AG09309 (cell line): ENCODE data around the gene LRP6.

Experiments used
- DNase-seq: peaks from one replicate; pipeline ENCODE4 v3.0.0-alpha.2; 2010; ENCODE audit warnings: low read depth
- H3K4me3 ChIP-seq: 2 replicates; pipeline ENCODE4 v1.5.1; 2011; ENCODE audit warnings: mild to moderate bottlenecking, low read depth, low read length, moderate library complexity; ENCODE audit not compliant: control insufficient read depth
- CTCF ChIP-seq: IDR thresholded peaks from 2 replicates; pipeline ENCODE4 v1.5.1; 2011; ENCODE audit warnings: mild to moderate bottlenecking, low read depth, low read length, inconsistent platforms; ENCODE audit not compliant: insufficient read depth, control insufficient read depth; ENCODE audit errors: missing control alignments

LRP6 gene

GRCh38 chr12:12210983-12211382, 55.9 kb downstream of the LRP6 start:
- no peak overlapping the region for H3K4me3 ChIP-seq
- TF ChIP-seq CTCF, result no peak
- DNase-seq, result no peak

- no peak for TF ChIP-seq CTCF
- DNase-seq, result no peak
These were observed 56.4 kb downstream of the LRP6 start for GRCh38 chr12:12210416-12210815.

GRCh38 chr12:12209675-12210074, 57.2 kb downstream of the LRP6 start:
- TF ChIP-seq CTCF, result no peak
- DNase-seq, result no peak
- no peak overlapping the region for H3K4me3 ChIP-seq

More at GRCh38 chr12:12210416-12210815, 56.4 kb downstream of the LRP6 start:
- no peak overlapping the region for H3K4me3 ChIP-seq

- H3K4me3 ChIP-seq, result no peak overlapping the region
- DNase-seq, result no peak
- no peak for TF ChIP-seq CTCF
These were observed 57.8 kb downstream of the LRP6 start for GRCh38 chr12:12209043-12209442.

GRCh38 chr12:12207746-12208145, 59.1 kb downstream of the LRP6 start:
- no peak overlapping the region for H3K4me3 ChIP-seq
- TF ChIP-seq CTCF, result no peak
- DNase-seq, result no peak

- DNase-seq, result no peak
- no peak for TF ChIP-seq CTCF
- no peak overlapping the region for H3K4me3 ChIP-seq
These were observed 60.0 kb downstream of the LRP6 start for GRCh38 chr12:12206776-12207388.
